H1 (cell line): ENCODE data around the gene ACSF2. TPM values are rescaled to one million over a fixed set of nuclear protein-coding genes. Genes with fewer than 3 reads are reported as not detected.

Experiments used
- CTCF ChIA-PET: fragments of 300-600 bp; sonication (Branson Sonifier 250); formaldehyde crosslinking; loops from one replicate; lab custom pipeline; 2021; ENCODE audit not compliant: partially characterized antibody; lab: Charles Lee
- POLR2A ChIA-PET: fragments of 300-600 bp; sonication (Branson Sonifier 250); formaldehyde crosslinking; loops from one replicate; lab custom pipeline; 2021; ENCODE audit warnings: inconsistent platforms; ENCODE audit not compliant: partially characterized antibody; lab: Charles Lee
- DNase-seq, 2 experiments: peaks; one replicate each; pipeline versions ENCODE4 v3.0.0 to v3.0.0-alpha.2; 2010 to 2022; ENCODE audit warnings: low spot score in 2 of 2, low read depth in 1 of 2, mixed read lengths in 1 of 2
- FAIRE-seq: peaks from 2 replicates; lab custom pipeline; 2011; peaks lifted over from hg19 to GRCh38; lab: Jason Lieb, UNC
- H2AFZ ChIP-seq: 2 replicates; pipeline ENCODE4 v1.8.1; 2012; ENCODE audit warnings: low read length, inconsistent platforms
- H2AK5ac ChIP-seq: 2 replicates; pipeline ENCODE4 v1.6.1; 2013; ENCODE audit warnings: low read depth, low read length
- H2BK120ac ChIP-seq: replicated peaks from 2 replicates; pipeline ENCODE3; 2013; ENCODE audit warnings: low read depth, low read length, inconsistent platforms
- H2BK12ac ChIP-seq: 2 replicates; pipeline ENCODE4 v1.6.1; 2013; ENCODE audit warnings: low read depth, low read length
- H2BK15ac ChIP-seq: 2 replicates; pipeline ENCODE4 v1.6.1; 2013; ENCODE audit warnings: low read length
- H2BK20ac ChIP-seq: 2 replicates; pipeline ENCODE4 v1.6.1; 2013; ENCODE audit warnings: low read length
- H2BK5ac ChIP-seq: 2 replicates; pipeline ENCODE4 v1.6.1; 2013; ENCODE audit warnings: low read depth, low read length
- H3K14ac ChIP-seq: 2 replicates; pipeline ENCODE4 v1.6.1; 2013; ENCODE audit warnings: inconsistent platforms; ENCODE audit not compliant: insufficient read length
- H3K18ac ChIP-seq: 2 replicates; pipeline ENCODE4 v1.6.1; 2013; ENCODE audit warnings: low read length; ENCODE audit errors: extremely low read depth
- H3K23ac ChIP-seq: 2 replicates; pipeline ENCODE4 v1.6.1; 2013; ENCODE audit warnings: inconsistent platforms; ENCODE audit not compliant: insufficient read length
- H3K23me2 ChIP-seq: 2 replicates; pipeline ENCODE4 v1.6.1; 2013; ENCODE audit warnings: low read depth, low read length
- H3K27ac ChIP-seq: 2 replicates; pipeline ENCODE4 v1.6.1; 2011; ENCODE audit warnings: low read depth, low read length, inconsistent platforms
- H3K27me3 ChIP-seq, 4 experiments: replicated peaks in 1 of 4; 1 replicate in 1 of 4; 2 replicates in 3 of 4; pipeline versions ENCODE4 v1.6.1 to v1.8.1; 2011 to 2013; ENCODE audit warnings: low read length in 3 of 4, mild to moderate bottlenecking in 3 of 4, inconsistent platforms in 2 of 4, mixed read lengths in 2 of 4, moderate library complexity in 1 of 4; ENCODE audit not compliant: control insufficient read depth in 3 of 4, insufficient read depth in 3 of 4; ENCODE audit errors: extremely low read depth in 1 of 4
- H3K36me3 ChIP-seq, 4 experiments: 2 replicates each; pipeline versions ENCODE4 v1.6.1 to v1.8.1; 2011 to 2013; ENCODE audit warnings: mild to moderate bottlenecking in 4 of 4, low read length in 3 of 4, moderate library complexity in 2 of 4, control low read depth in 1 of 4, inconsistent platforms in 1 of 4; ENCODE audit not compliant: insufficient read depth in 4 of 4, control insufficient read depth in 2 of 4
- H3K4ac ChIP-seq: replicated peaks from 2 replicates; pipeline ENCODE3; 2013; ENCODE audit warnings: low read length, low read depth, mixed read lengths, inconsistent platforms; ENCODE audit not compliant: insufficient read length
- H3K4me1 ChIP-seq, 4 experiments: replicated peaks in 1 of 4; 1 replicate in 1 of 4; 2 replicates in 3 of 4; pipeline versions ENCODE4 v1.6.1 to v1.8.1; 2011 to 2013; ENCODE audit warnings: low read length in 3 of 4, inconsistent platforms in 2 of 4, mixed read lengths in 1 of 4; ENCODE audit not compliant: insufficient read depth in 4 of 4, control insufficient read depth in 3 of 4
- H3K4me2 ChIP-seq, 2 experiments: 2 replicates each; pipeline versions ENCODE4 v1.6.1 to v1.8.1; 2011 to 2013; ENCODE audit warnings: low read depth in 2 of 2, low read length in 2 of 2, control low read depth in 1 of 2, inconsistent platforms in 1 of 2, mild to moderate bottlenecking in 1 of 2; ENCODE audit not compliant: insufficient read depth in 1 of 2
- H3K4me3 ChIP-seq, 4 experiments: fragments of 200-600, 300-600 bp in 1 of 4; sonication (generic), shearing (Covaris generic), sonication (Bioruptor Twin) in 1 of 4; 2 replicates each; pipeline versions ENCODE4 v1.5.1 to v1.8.1; 2011 to 2016; ENCODE audit warnings: low read length in 4 of 4, low read depth in 3 of 4, control low read depth in 2 of 4, inconsistent platforms in 2 of 4, mild to moderate bottlenecking in 2 of 4, mixed read lengths in 1 of 4, moderate library complexity in 1 of 4; ENCODE audit not compliant: insufficient read depth in 2 of 4; ENCODE audit errors: extremely low read depth in 1 of 4
- H3K56ac ChIP-seq: replicated peaks from 2 replicates; pipeline ENCODE3; 2013; ENCODE audit warnings: low read depth, mild to moderate bottlenecking, mixed read lengths, low read length, inconsistent platforms; ENCODE audit not compliant: insufficient read length
- H3K79me1 ChIP-seq: 2 replicates; pipeline ENCODE4 v1.6.1; 2013; ENCODE audit warnings: low read depth, low read length, control low read depth
- H3K79me2 ChIP-seq, 2 experiments: 2 replicates each; pipeline versions ENCODE4 v1.6.1 to v1.8.1; 2012 to 2013; ENCODE audit warnings: low read length in 2 of 2, mild to moderate bottlenecking in 2 of 2, inconsistent platforms in 1 of 2; ENCODE audit not compliant: insufficient read depth in 2 of 2, control insufficient read depth in 1 of 2
- H3K9ac ChIP-seq, 4 experiments: replicated peaks in 1 of 4; 1 replicate in 1 of 4; 2 replicates in 3 of 4; pipeline versions ENCODE4 v1.6.1 to v1.8.1; 2011 to 2013; ENCODE audit warnings: low read depth in 3 of 4, low read length in 3 of 4, control low read depth in 2 of 4, mild to moderate bottlenecking in 2 of 4, moderate library complexity in 2 of 4, inconsistent platforms in 1 of 4; ENCODE audit errors: extremely low read depth in 1 of 4
- H3K9me3 ChIP-seq, 2 experiments: 2 replicates each; pipeline versions ENCODE4 v1.6.1 to v1.8.1; 2012 to 2013; ENCODE audit warnings: mild to moderate bottlenecking in 2 of 2, moderate library complexity in 2 of 2, control low read depth in 1 of 2, inconsistent platforms in 1 of 2, low read depth in 1 of 2, low read length in 1 of 2, mixed read lengths in 1 of 2; ENCODE audit not compliant: insufficient read depth in 2 of 2
- H4K20me1 ChIP-seq, 2 experiments: replicated peaks in 1 of 2; 2 replicates each; pipeline versions ENCODE3 to v1.8.1; 2011 to 2013; ENCODE audit warnings: inconsistent platforms in 2 of 2, low read length in 2 of 2, mild to moderate bottlenecking in 1 of 2; ENCODE audit not compliant: insufficient read depth in 2 of 2, control insufficient read depth in 1 of 2
- H4K5ac ChIP-seq: 2 replicates; pipeline ENCODE4 v1.6.1; 2013; ENCODE audit warnings: low read length, low read depth, mixed read lengths, inconsistent platforms; ENCODE audit not compliant: insufficient read length
- H4K8ac ChIP-seq: 2 replicates; pipeline ENCODE4 v1.8.0; 2013; ENCODE audit warnings: mild to moderate bottlenecking, moderate library complexity, low read length, inconsistent platforms; ENCODE audit not compliant: insufficient read depth; ENCODE audit errors: extremely low read depth
- H4K91ac ChIP-seq: replicated peaks from 2 replicates; pipeline ENCODE3; 2013; ENCODE audit warnings: low read length, mixed read lengths, inconsistent platforms; ENCODE audit not compliant: insufficient read length
- PHF8 ChIP-seq: fragments of 200-600 bp; sonication (generic); conservative IDR thresholded peaks from 2 replicates; pipeline ENCODE4 v1.7.1; 2012; ENCODE audit warnings: low read depth, mild to moderate bottlenecking, inconsistent platforms, low read length, moderate library complexity
- SP1 ChIP-seq: IDR thresholded peaks from 2 replicates; pipeline ENCODE4 v1.6.1; 2011; ENCODE audit warnings: low read depth, low read length
- WGBS, 2 experiments: shearing (Covaris generic) in 1 of 2; methylation state at CpG; one replicate each; pipeline versions ENCODE4 v1.1.6 to v1.1.7; 2013 to 2015; ENCODE audit warnings: low lambda C conversion rate in 2 of 2, mixed read lengths in 2 of 2, inconsistent platforms in 1 of 2, low coverage in 1 of 2, missing lambda C conversion rate in 1 of 2; ENCODE audit not compliant: insufficient replicate concordance in 2 of 2, insufficient coverage in 1 of 2, insufficient read length in 1 of 2; ENCODE audit errors: extremely low coverage in 1 of 2, missing lambda C conversion rate in 1 of 2; 5-methylcytosine and 5-hydroxymethylcytosine counted together
- polyA plus RNA-seq, 7 experiments: library from polyadenylated mRNA; depleted of rRNA in 3 of 7; stranded (reverse) in 5 of 7; unstranded in 2 of 7; fragments of >200 nt in 5 of 7; fragments of 200-250 nt in 2 of 7; gene quantifications; 1 replicate in 5 of 7; 2 replicates in 1 of 7; 4 replicates in 1 of 7; pipeline versions ENCODE4 v1.2.1 to v1.2.3, GENCODE V29; 2011 to 2013; ENCODE audit warnings: missing spikeins in 2 of 7, mixed read lengths in 2 of 7
- small RNA-seq: library from polyadenylated mRNA; stranded (forward); fragments of <200 nt; extraction: miRNeasy Mini kit (QIAGEN cat#:217004); gene quantifications from one replicate; pipeline ENCODE3, GENCODE V24; 2013; ENCODE audit not compliant: insufficient read depth
- total RNA-seq: library from RNA; stranded (reverse); fragmentation: NEBNext Ultra II Directional; extraction: Animal tissue kit (Norgen Biotek cat#: 25700); gene quantifications from 2 replicates; pipeline ENCODE4 v1.2.1, GENCODE V29; 2021

The ACSF2 gene
- total and polyA plus RNA-seq, 2 of the 8 experiments (the other 6 are each of a cell fraction or from before 2014, with no cell fraction given): 14.5 to 16.3 TPM

DNA sequence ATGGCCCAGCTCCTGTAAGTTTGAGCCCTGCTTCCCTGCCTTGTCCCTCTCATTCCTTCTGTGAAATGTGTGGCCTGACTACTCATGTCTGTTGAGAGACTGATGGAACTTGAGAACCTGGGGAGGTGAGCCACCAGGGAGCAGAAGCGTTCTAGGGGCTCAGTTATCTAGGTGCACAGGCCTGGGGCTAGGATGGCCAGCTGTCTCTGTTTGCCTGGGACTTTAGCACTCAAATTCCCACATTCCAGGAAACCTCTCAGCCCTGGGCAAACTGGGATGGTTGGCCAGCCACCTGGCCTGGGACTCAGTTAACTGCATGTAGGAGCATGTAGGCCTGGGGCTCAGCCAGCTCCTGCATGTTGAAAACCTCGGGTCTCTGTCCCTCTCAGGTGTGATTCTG, 97.2 kb downstream of the ACSF2 start:
- Histone ChIP-seq H3K14ac (no peak overlapping the region), H3K4me3 (no peak overlapping the region), H2BK15ac (no peak overlapping the region), H3K9ac (no peak overlapping the region), H2AK5ac (no peak overlapping the region), H4K5ac (no peak overlapping the region), H3K18ac (no peak overlapping the region), H3K36me3 (no peaks in the 10 kb centered on the region), H3K4me1 (peaks cover 0 to 6% (median 0%) of the 10 kb centered on the region in 4 experiments; a peak in 2 of 7 replicates), H3K23me2 (no peaks in the 10 kb centered on the region; the same call in 1 of the 2 replicates), H3K27ac (no peak overlapping the region), H2BK5ac (no peak overlapping the region), H3K79me2 (no peaks in the 10 kb centered on the region), H4K20me1 (no peaks in the 10 kb centered on the region), H3K4ac (no peak overlapping the region), H3K9me3 (no peaks in the 10 kb centered on the region), H3K79me1 (no peaks in the 10 kb centered on the region), H3K4me2 (no peak overlapping the region), H3K56ac (no peak overlapping the region), H2BK20ac (no peak overlapping the region), H2AFZ (no peak overlapping the region), H4K8ac (no peak overlapping the region), H4K91ac (no peak overlapping the region), H3K23ac (no peak overlapping the region), H2BK12ac (no peak overlapping the region), H2BK120ac (no peak overlapping the region), H3K27me3 (no peaks in the 10 kb centered on the region)
- TF ChIP-seq SP1 (no peak), PHF8 (no peak)
- DNase-seq (no peak), FAIRE-seq (no peak)
- 80% methylated on average over 2 of the region's 2 CpGs; no CpG with 5 or more reads in 1 of the 2 experiments for WGBS, 2 experiments
- POLR2A ChIA-PET: interaction anchor here (1.4 kb wide), 1 partner anchor 10 kb away, joined by 4 read pairs; the partner anchor contains the start of gene EPN3
- CTCF ChIA-PET: interaction anchor here (0.9 to 3.4 kb wide), 6 partner anchors 9 to 44 kb away, joined by 3 to 15 read pairs (median 4); partner anchors contain the start of gene RSAD1

Small RNAs within 50 kb of the gene (small RNA-seq; reads per million reads assigned to genes)
- not detected for gene RF00019

Other genes with a start within 250 kb of the ACSF2 start
- gene COL1A1, start 224.6 kb upstream of the ACSF2 start, total RNA-seq: 80.4 and 88.1 TPM in 2 replicates
- gene COL1A1, start 224.6 kb upstream of the ACSF2 start, polyA plus RNA-seq (2011; rRNA removed): 14.1 and 27.3 TPM in 2 replicates
- 11.9 and 12.2 TPM in 2 replicates for gene TMEM92, start 151.8 kb upstream of the ACSF2 start, total RNA-seq
- gene TMEM92, start 151.8 kb upstream of the ACSF2 start, polyA plus RNA-seq (2011; rRNA removed): 24.8 and 39.2 TPM in 2 replicates
- 28.0 and 28.9 TPM in 2 replicates for gene XYLT2, start 80.1 kb upstream of the ACSF2 start, total RNA-seq
- gene XYLT2, start 80.1 kb upstream of the ACSF2 start, polyA plus RNA-seq (2011; rRNA removed): 29.9 and 38.2 TPM in 2 replicates
- 75.6 and 82.6 TPM in 2 replicates for gene MRPL27, start 53.0 kb upstream of the ACSF2 start, total RNA-seq
- 109 and 135 TPM in 2 replicates for gene MRPL27, start 53.0 kb upstream of the ACSF2 start, polyA plus RNA-seq (2011; rRNA removed)
- gene EME1, start 53.0 kb upstream of the ACSF2 start, total RNA-seq: 13.3 and 13.9 TPM in 2 replicates
- 13.9 and 16.3 TPM in 2 replicates for gene EME1, start 53.0 kb upstream of the ACSF2 start, polyA plus RNA-seq (2011; rRNA removed)
- 117 TPM in 2 replicates for gene LRRC59, start 28.7 kb upstream of the ACSF2 start, total RNA-seq
- 48.3 and 48.7 TPM in 2 replicates for gene LRRC59, start 28.7 kb upstream of the ACSF2 start, polyA plus RNA-seq (2011; rRNA removed)
- 0.17 TPM in 1 of 2 replicates, not detected in the other for gene CHAD, start 42.7 kb downstream of the ACSF2 start, total RNA-seq
- 0.03 and 0.06 TPM in 2 replicates for gene CHAD, start 42.7 kb downstream of the ACSF2 start, polyA plus RNA-seq (2011; rRNA removed)
- 31.3 and 33.5 TPM in 2 replicates for gene RSAD1, start 52.6 kb downstream of the ACSF2 start, total RNA-seq
- 17.9 and 21.9 TPM in 2 replicates for gene RSAD1, start 52.6 kb downstream of the ACSF2 start, polyA plus RNA-seq (2011; rRNA removed)
- gene MYCBPAP, start 82.2 kb downstream of the ACSF2 start, total RNA-seq: 1.7 and 3.3 TPM in 2 replicates
- 0.89 and 1.2 TPM in 2 replicates for gene MYCBPAP, start 82.2 kb downstream of the ACSF2 start, polyA plus RNA-seq (2011; rRNA removed)
- gene EPN3, start 106.5 kb downstream of the ACSF2 start, total RNA-seq: 5.8 and 7.9 TPM in 2 replicates
- gene EPN3, start 106.5 kb downstream of the ACSF2 start, polyA plus RNA-seq (2011; rRNA removed): 6.7 and 8.1 TPM in 2 replicates
- 16.2 and 16.7 TPM in 2 replicates for gene SPATA20, start 121.0 kb downstream of the ACSF2 start, total RNA-seq
- gene SPATA20, start 121.0 kb downstream of the ACSF2 start, polyA plus RNA-seq (2011; rRNA removed): 17.5 and 23.2 TPM in 2 replicates
- gene CACNA1G, start 134.5 kb downstream of the ACSF2 start, total RNA-seq: 4.8 and 4.9 TPM in 2 replicates
- gene CACNA1G, start 134.5 kb downstream of the ACSF2 start, polyA plus RNA-seq (2011; rRNA removed): 2.9 and 4.8 TPM in 2 replicates
- gene ABCC3, start 208.7 kb downstream of the ACSF2 start, total RNA-seq: 0.37 and 0.71 TPM in 2 replicates
- gene ABCC3, start 208.7 kb downstream of the ACSF2 start, polyA plus RNA-seq (2011; rRNA removed): 0.22 and 0.35 TPM in 2 replicates